Activated CD4-positive, CD25-positive, alpha-beta regulatory T cell (primary cell): ENCODE results near the gene SCARB1.

ENCODE experiments used
- DNase-seq, 4 experiments: peaks; one replicate each; lab custom pipeline; 2025; lab: John Stamatoyannopoulos, UW

Gene SCARB1

GRCh38 chr12:124730455-124730932, 133.2 kb downstream of the SCARB1 start:
- no peak for DNase-seq

- DNase-seq = no peak
These were observed 135.7 kb downstream of the SCARB1 start for GRCh38 chr12:124727922-124728321.

GRCh38 chr12:124727264-124727800, 136.3 kb downstream of the SCARB1 start:
- no peak for DNase-seq
